HepG2 (cell line): ENCODE results near the gene AKNA. TPM values are rescaled to one million over a fixed set of nuclear protein-coding genes. Genes with fewer than 3 reads are reported as not detected.

Experiments
- ATAC-seq: fragments of 200-7000 bp; cut with Tn5 transposase; 3 replicates; pipeline ENCODE4 v1.9.1; 2020; ENCODE audit warnings: mild to moderate bottlenecking, moderate library complexity
- BruUV-seq: library from RNA; stranded (reverse); fragments of 400-500 nt; replicated peaks from 2 replicates; lab custom pipeline; 2021; lab: Mats Ljungman, UMichigan
- CTCF ChIA-PET: fragments of 300-600 bp; formaldehyde crosslinking; extraction: SDS; loops from one replicate; lab custom pipeline; 2021; ENCODE audit warnings: low total read pairs, inconsistent platforms, low intra/inter-chr PET ratio; lab: Yijun Ruan, JAX
- POLR2A ChIA-PET: fragments of 350-600 bp; sonication (Branson Sonifier 250); formaldehyde crosslinking; loops from one replicate; lab custom pipeline; 2020; ENCODE audit warnings: antibody characterized with exemption, inconsistent platforms; lab: Yijun Ruan, JAX
- DNase-seq: peaks from one replicate; pipeline ENCODE4 v3.0.0-alpha.2; 2015; ENCODE audit warnings: low spot score
- FAIRE-seq: peaks from 3 replicates; lab custom pipeline; 2011; peaks lifted over from hg19 to GRCh38; lab: Jason Lieb, UNC
- H2AFZ ChIP-seq: one replicate; pipeline ENCODE4 v1.6.1; 2011; ENCODE audit warnings: low read length, inconsistent platforms
- H3K27ac ChIP-seq: fragments of 300-600 bp; 3 replicates; pipeline ENCODE4 v1.8.0; 2011; ENCODE audit warnings: mixed run types, mild to moderate bottlenecking, mixed read lengths, low read length, inconsistent platforms; ENCODE audit not compliant: insufficient read depth; ENCODE audit errors: extremely low read length
- H3K27me3 ChIP-seq, 2 experiments: fragments of 200-600 bp in 1 of 2; 2 replicates in 1 of 2; 3 replicates in 1 of 2; pipeline versions ENCODE4 v1.6.0 to v1.8.0; 2011; ENCODE audit warnings: low read length in 2 of 2, mild to moderate bottlenecking in 2 of 2, moderate library complexity in 2 of 2, inconsistent platforms in 1 of 2; ENCODE audit not compliant: insufficient read depth in 2 of 2, control insufficient read depth in 1 of 2
- H3K36me3 ChIP-seq, 2 experiments: fragments of 200-600 bp in 1 of 2; replicated peaks in 1 of 2; 2 replicates in 1 of 2; 3 replicates in 1 of 2; pipeline versions ENCODE4 v1.5.1 to v1.8.0; 2011; ENCODE audit warnings: low read length in 2 of 2, inconsistent platforms in 1 of 2; ENCODE audit not compliant: insufficient read depth in 2 of 2, control insufficient read depth in 1 of 2
- H3K4me1 ChIP-seq: 2 replicates; pipeline ENCODE4 v1.5.1; 2012; ENCODE audit warnings: low read length, inconsistent platforms; ENCODE audit not compliant: insufficient read depth
- H3K4me2 ChIP-seq: 2 replicates; pipeline ENCODE4 v1.6.0; 2011; ENCODE audit warnings: low read depth, low read length, inconsistent platforms
- H3K4me3 ChIP-seq, 3 experiments: fragments of 200-600 bp in 1 of 3; sonication (generic), shearing (Covaris generic) in 1 of 3; replicated peaks in 1 of 3; 2 replicates each; pipeline ENCODE4 v1.5.1; 2011 to 2016; ENCODE audit warnings: low read length in 3 of 3, inconsistent platforms in 2 of 3, low read depth in 2 of 3, mild to moderate bottlenecking in 2 of 3, control low read depth in 1 of 3, mixed read lengths in 1 of 3; ENCODE audit not compliant: insufficient read depth in 1 of 3
- H3K79me2 ChIP-seq: one replicate; pipeline ENCODE4 v1.6.1; 2011; ENCODE audit warnings: low read length, inconsistent platforms; ENCODE audit not compliant: insufficient read depth
- H3K9ac ChIP-seq: 2 replicates; pipeline ENCODE4 v1.6.0; 2011; ENCODE audit warnings: mild to moderate bottlenecking, low read depth, low read length, inconsistent platforms; ENCODE audit not compliant: insufficient read depth
- H3K9me3 ChIP-seq: 2 replicates; pipeline ENCODE4 v1.5.1; 2012; ENCODE audit warnings: mild to moderate bottlenecking, low read length
- H4K20me1 ChIP-seq: 2 replicates; pipeline ENCODE4 v1.6.0; 2011; ENCODE audit warnings: inconsistent platforms, mild to moderate bottlenecking, low read length, moderate library complexity; ENCODE audit not compliant: insufficient read depth
- EP300 ChIP-seq, 3 experiments: sonication (generic) in 1 of 3; formaldehyde crosslinking in 1 of 3; IDR thresholded peaks; 2 replicates each; pipeline versions ENCODE4 v1.5.1 to v1.6.1; 2011 to 2020; ENCODE audit warnings: low read depth in 2 of 3, low read length in 2 of 3, borderline replicate concordance in 1 of 3, improper control_type of control experiment in 1 of 3, mild to moderate bottlenecking in 1 of 3, missing genetic modification reagents in 1 of 3, moderate library complexity in 1 of 3
- GABPA ChIP-seq, 2 experiments: IDR thresholded peaks; 2 replicates each; pipeline ENCODE4 v1.6.1; 2011 to 2016; ENCODE audit warnings: low read depth in 2 of 2, low read length in 1 of 2, missing biosample characterization in 1 of 2, missing genetic modification characterization in 1 of 2
- GATAD2A ChIP-seq: IDR thresholded peaks from 2 replicates; pipeline ENCODE4 v1.6.1; 2016
- HNF4A ChIP-seq: sonication (generic); formaldehyde crosslinking; IDR thresholded peaks from 2 replicates; pipeline ENCODE4 v1.4.0; 2020; ENCODE audit warnings: missing genetic modification reagents
- NR2F2 ChIP-seq: IDR thresholded peaks from 2 replicates; pipeline ENCODE4 v1.6.1; 2012; ENCODE audit warnings: low read depth, inconsistent platforms, borderline replicate concordance
- RARA ChIP-seq: IDR thresholded peaks from 2 replicates; pipeline ENCODE4 v1.6.1; 2016; ENCODE audit warnings: missing genetic modification reagents, missing compliant biosample characterization
- RXRB ChIP-seq: IDR thresholded peaks from 2 replicates; pipeline ENCODE4 v1.6.1; 2016; ENCODE audit warnings: borderline replicate concordance, missing genetic modification reagents, missing compliant biosample characterization
- SP5 ChIP-seq: IDR thresholded peaks from 2 replicates; pipeline ENCODE4 v1.6.1; 2016; ENCODE audit warnings: low read depth, borderline replicate concordance
- TCF7 ChIP-seq: sonication (generic); IDR thresholded peaks from 2 replicates; pipeline ENCODE4 v1.6.1; 2016; ENCODE audit warnings: antibody characterized with exemption, low read depth
- TCF7L2 ChIP-seq: IDR thresholded peaks from 2 replicates; pipeline ENCODE4 v1.6.1; 2011; ENCODE audit warnings: mild to moderate bottlenecking, low read depth, low read length, moderate library complexity
- ZNF3 ChIP-seq: IDR thresholded peaks from 2 replicates; pipeline ENCODE4 v1.7.0; 2017; ENCODE audit warnings: inconsistent platforms
- ZNF547 ChIP-seq: sonication (generic); formaldehyde crosslinking; IDR thresholded peaks from 2 replicates; pipeline ENCODE4 v1.5.1; 2020; ENCODE audit warnings: mild to moderate bottlenecking, missing genetic modification reagents
- ZNF589 ChIP-seq: sonication (generic); formaldehyde crosslinking; conservative IDR thresholded peaks from 2 replicates; pipeline ENCODE4 v1.8.0; 2022; ENCODE audit warnings: mild to moderate bottlenecking, moderate library complexity, missing genetic modification reagents
- ZNF703 ChIP-seq: sonication (generic); formaldehyde crosslinking; IDR thresholded peaks from 2 replicates; pipeline ENCODE4 v1.5.1; 2020; ENCODE audit warnings: missing genetic modification reagents, mild to moderate bottlenecking, moderate library complexity, borderline replicate concordance
- WGBS: methylation state at CpG from one replicate; pipeline ENCODE4 v1.1.6; 2017; ENCODE audit warnings: low lambda C conversion rate; 5-methylcytosine and 5-hydroxymethylcytosine counted together
- in situ Hi-C: cut with HindIII; loops from 2 replicates; pipeline ENCODE4 v1.10.0; 2017; ENCODE audit warnings: low pct_unique_long_range_greater_than_20kb; ENCODE audit not compliant: extremely low pct_ligation_motif_present
- intact Hi-C: fragments of 100-400 bp; cut with micrococcal nuclease; formaldehyde crosslinking; loops from one replicate; pipeline ENCODE4 v1.10.0; 2022; ENCODE audit not compliant: unreplicated experiment
- polyA plus RNA-seq, 8 experiments: library from polyadenylated mRNA; depleted of rRNA in 3 of 8; stranded (reverse) in 7 of 8; unstranded in 1 of 8; fragments of >200 nt; fragmentation: Illumina TruSeq in 4 of 8; extraction: Trizol in 4 of 8; gene quantifications; 2 replicates each; pipeline versions ENCODE4 v1.2.1 to v1.2.3, GENCODE V29; 2011 to 2016; ENCODE audit warnings: low read depth in 4 of 8, missing spikeins in 1 of 8, mixed read lengths in 1 of 8; ENCODE audit not compliant: insufficient read depth in 1 of 8
- total RNA-seq, 5 experiments: library from RNA; depleted of rRNA; stranded (reverse); fragments of >200 nt; fragmentation: Illumina TruSeq; extraction: Trizol; gene quantifications; 2 replicates each; pipeline ENCODE4 v1.2.3, GENCODE V29; 2016; ENCODE audit warnings: low read depth in 1 of 5
- TF ChIP-seq, protein P1 (sequence below): sonication (generic); formaldehyde crosslinking; conservative IDR thresholded peaks from 2 replicates; pipeline ENCODE4 v1.4.0; 2020; ENCODE audit warnings: mild to moderate bottlenecking, missing genetic modification reagents, moderate library complexity
- TF ChIP-seq, protein P2 (sequence below): sonication (generic); formaldehyde crosslinking; IDR thresholded peaks from 2 replicates; pipeline ENCODE4 v1.4.0; 2020; ENCODE audit warnings: missing genetic modification reagents
- TF ChIP-seq, protein P3 (sequence below): sonication (generic); formaldehyde crosslinking; IDR thresholded peaks from 2 replicates; pipeline ENCODE4 v1.4.0; 2020; ENCODE audit warnings: missing genetic modification reagents

The AKNA gene
- total and polyA plus RNA-seq, 2 of the 13 experiments (the other 11 are each of a cell fraction or from before 2014, with no cell fraction given): 3.0 to 3.1 TPM

DNA sequence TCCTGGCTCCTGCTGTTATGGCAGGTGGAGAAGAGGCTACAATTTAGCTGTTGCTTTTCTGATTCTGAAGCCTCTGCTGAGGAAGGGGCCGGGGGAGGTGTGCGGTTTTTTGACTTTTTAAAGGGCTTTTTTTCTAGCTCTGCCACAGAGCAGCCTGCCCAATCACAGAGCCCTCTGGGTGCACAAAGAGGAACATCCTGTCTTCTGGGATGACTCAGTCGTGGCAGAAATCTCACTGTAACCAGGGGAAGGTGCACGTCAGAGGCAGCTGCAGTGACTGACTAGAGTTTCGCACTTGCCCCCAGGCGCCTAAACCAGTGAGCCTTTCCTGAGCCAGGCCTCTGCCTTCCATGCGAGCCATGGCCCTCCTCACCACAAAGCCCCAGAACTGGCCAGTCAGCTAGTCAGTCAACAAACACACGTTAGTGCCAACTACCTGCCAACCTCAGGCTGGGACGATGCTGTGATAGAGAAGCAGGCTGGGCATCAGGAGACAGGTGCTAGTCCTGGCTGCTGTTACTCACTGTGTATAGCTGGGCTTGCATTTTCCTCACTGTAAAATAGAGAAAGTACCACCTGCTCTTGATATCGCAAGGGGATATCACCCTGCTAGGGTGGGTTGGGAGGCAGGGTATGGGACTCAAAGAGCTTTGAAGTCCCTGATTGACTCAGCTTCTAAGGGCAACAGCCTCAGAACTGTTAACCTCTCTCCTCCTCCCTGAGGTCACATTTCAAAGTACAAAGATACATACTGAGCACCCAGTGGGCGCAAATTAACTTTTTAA lies 2.2 kb downstream of the AKNA start:
- ATAC-seq: peak; percentile 57
- no TSS peak for BruUV-seq
- H3K4me1 ChIP-seq: peaks cover 47% of the 10 kb centered on the region
- no peak overlapping the region for H2AFZ ChIP-seq
- FAIRE-seq: peak; percentile 75
- H4K20me1 ChIP-seq: 0 out of 2 replicates have a peak, but pooled peaks cover 5% of the 10 kb centered on the region
- peak overlapping the region in 2 of 3 experiments; percentile 21 to 68; a peak in 2 of 6 replicates for H3K4me3 ChIP-seq
- peak overlapping the region; percentile 89 for H3K4me2 ChIP-seq
- intact Hi-C loops: loop anchor here (5.0 kb wide), 1 partner anchor 48 kb away; no protein-coding TSS in a partner anchor
- POLR2A ChIA-PET: interaction anchor here (3.4 kb wide), 1 partner anchor 12 kb away, joined by 24 read pairs; no protein-coding TSS in a partner anchor
- no peaks in the 10 kb centered on the region for H3K36me3 ChIP-seq
- 61% methylated on average over 9 of the region's 11 CpGs for WGBS
- DNase-seq: peak; percentile 54
- no peaks in the 10 kb centered on the region for H3K27me3 ChIP-seq
- no peaks in the 10 kb centered on the region for H3K9me3 ChIP-seq
- no peaks in the 10 kb centered on the region for H3K79me2 ChIP-seq
- CTCF ChIA-PET: no interaction called here
- no peak overlapping the region for H3K9ac ChIP-seq
- peak overlapping the region; percentile 48 for H3K27ac ChIP-seq
- in situ Hi-C loops: no loop called here
- TF ChIP-seq, protein P1, sequence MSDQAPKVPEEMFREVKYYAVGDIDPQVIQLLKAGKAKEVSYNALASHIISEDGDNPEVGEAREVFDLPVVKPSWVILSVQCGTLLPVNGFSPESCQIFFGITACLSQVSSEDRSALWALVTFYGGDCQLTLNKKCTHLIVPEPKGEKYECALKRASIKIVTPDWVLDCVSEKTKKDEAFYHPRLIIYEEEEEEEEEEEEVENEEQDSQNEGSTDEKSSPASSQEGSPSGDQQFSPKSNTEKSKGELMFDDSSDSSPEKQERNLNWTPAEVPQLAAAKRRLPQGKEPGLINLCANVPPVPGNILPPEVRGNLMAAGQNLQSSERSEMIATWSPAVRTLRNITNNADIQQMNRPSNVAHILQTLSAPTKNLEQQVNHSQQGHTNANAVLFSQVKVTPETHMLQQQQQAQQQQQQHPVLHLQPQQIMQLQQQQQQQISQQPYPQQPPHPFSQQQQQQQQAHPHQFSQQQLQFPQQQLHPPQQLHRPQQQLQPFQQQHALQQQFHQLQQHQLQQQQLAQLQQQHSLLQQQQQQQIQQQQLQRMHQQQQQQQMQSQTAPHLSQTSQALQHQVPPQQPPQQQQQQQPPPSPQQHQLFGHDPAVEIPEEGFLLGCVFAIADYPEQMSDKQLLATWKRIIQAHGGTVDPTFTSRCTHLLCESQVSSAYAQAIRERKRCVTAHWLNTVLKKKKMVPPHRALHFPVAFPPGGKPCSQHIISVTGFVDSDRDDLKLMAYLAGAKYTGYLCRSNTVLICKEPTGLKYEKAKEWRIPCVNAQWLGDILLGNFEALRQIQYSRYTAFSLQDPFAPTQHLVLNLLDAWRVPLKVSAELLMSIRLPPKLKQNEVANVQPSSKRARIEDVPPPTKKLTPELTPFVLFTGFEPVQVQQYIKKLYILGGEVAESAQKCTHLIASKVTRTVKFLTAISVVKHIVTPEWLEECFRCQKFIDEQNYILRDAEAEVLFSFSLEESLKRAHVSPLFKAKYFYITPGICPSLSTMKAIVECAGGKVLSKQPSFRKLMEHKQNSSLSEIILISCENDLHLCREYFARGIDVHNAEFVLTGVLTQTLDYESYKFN (CRISPR knock-in tag): peak; percentile 56
- peak; percentile 95 for TF ChIP-seq ZNF3 (CRISPR knock-in tag)
- TF ChIP-seq RARA (CRISPR knock-in tag): peak; percentile 5; the same call in 1 of the 2 replicates
- TF ChIP-seq EP300 (IDR thresholded peaks at IDR 0.05; ENCODE audit: low read depth in 2 of 2, low read length in 2 of 2): peak in 1 of 2 experiments; percentile 8; a peak in 1 of 4 replicates
- no peak for TF ChIP-seq EP300 (CRISPR knock-in tag; IDR thresholded peaks at IDR 0.05; ENCODE audit: borderline replicate concordance)
- peak; percentile 24; the same call in 1 of the 2 replicates for TF ChIP-seq SP5 (CRISPR knock-in tag)
- TF ChIP-seq, protein P2, sequence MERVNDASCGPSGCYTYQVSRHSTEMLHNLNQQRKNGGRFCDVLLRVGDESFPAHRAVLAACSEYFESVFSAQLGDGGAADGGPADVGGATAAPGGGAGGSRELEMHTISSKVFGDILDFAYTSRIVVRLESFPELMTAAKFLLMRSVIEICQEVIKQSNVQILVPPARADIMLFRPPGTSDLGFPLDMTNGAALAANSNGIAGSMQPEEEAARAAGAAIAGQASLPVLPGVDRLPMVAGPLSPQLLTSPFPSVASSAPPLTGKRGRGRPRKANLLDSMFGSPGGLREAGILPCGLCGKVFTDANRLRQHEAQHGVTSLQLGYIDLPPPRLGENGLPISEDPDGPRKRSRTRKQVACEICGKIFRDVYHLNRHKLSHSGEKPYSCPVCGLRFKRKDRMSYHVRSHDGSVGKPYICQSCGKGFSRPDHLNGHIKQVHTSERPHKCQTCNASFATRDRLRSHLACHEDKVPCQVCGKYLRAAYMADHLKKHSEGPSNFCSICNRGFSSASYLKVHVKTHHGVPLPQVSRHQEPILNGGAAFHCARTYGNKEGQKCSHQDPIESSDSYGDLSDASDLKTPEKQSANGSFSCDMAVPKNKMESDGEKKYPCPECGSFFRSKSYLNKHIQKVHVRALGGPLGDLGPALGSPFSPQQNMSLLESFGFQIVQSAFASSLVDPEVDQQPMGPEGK (CRISPR knock-in tag): peak; percentile 29; the same call in 1 of the 2 replicates
- no peak for TF ChIP-seq ZNF547 (CRISPR knock-in tag)
- peak; percentile 56 for TF ChIP-seq HNF4A (CRISPR knock-in tag)
- no peak for TF ChIP-seq ZNF703 (CRISPR knock-in tag)
- TF ChIP-seq TCF7L2: peak; percentile 57; the same call in 1 of the 2 replicates
- TF ChIP-seq NR2F2: 0 out of 2 replicates have a peak, but pooled peaks have one; percentile 36
- peak; percentile 51 for TF ChIP-seq RXRB (CRISPR knock-in tag)
- 0 out of 2 replicates have a peak, but pooled peaks have one; percentile 24 for TF ChIP-seq GATAD2A
- TF ChIP-seq GABPA (IDR thresholded peaks at IDR 0.05; ENCODE audit: low read depth, low read length): no peak
- TF ChIP-seq GABPA (CRISPR knock-in tag; IDR thresholded peaks at IDR 0.05; ENCODE audit: low read depth): no peak
- TF ChIP-seq, protein P3, sequence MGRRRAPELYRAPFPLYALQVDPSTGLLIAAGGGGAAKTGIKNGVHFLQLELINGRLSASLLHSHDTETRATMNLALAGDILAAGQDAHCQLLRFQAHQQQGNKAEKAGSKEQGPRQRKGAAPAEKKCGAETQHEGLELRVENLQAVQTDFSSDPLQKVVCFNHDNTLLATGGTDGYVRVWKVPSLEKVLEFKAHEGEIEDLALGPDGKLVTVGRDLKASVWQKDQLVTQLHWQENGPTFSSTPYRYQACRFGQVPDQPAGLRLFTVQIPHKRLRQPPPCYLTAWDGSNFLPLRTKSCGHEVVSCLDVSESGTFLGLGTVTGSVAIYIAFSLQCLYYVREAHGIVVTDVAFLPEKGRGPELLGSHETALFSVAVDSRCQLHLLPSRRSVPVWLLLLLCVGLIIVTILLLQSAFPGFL (CRISPR knock-in tag): no peak
- no peak for TF ChIP-seq ZNF589 (CRISPR knock-in tag)
- peak; percentile 69 for TF ChIP-seq TCF7
